Measurements from ENCODE around the gene DNAL1. TPM values are rescaled to one million over a fixed set of nuclear protein-coding genes. Genes with fewer than 3 reads are reported as not detected.

Gene DNAL1
- total RNA-seq, 6 donors from 2014 or later, result 4.2 to 29.8 (median 11.5) TPM

DNA sequence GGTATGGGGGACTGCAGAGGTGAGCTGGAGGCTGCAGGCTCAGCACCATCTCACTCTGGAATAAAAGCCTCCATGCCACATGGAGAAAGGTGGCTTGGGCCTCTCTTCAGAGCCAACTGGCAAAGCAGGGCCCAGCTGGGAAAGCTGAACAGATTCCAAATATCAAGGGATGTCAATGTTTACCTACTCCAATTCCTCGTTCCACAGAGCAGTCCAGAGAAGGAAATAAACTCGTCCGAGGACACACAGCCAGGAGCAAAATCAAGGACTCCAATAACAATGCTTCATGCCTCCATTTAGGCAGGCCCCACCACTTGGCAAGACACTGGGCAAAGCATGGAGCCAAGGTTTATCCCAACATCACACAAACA, 105.7 kb downstream of the DNAL1 start:
- no peaks in the 10 kb centered on the region for H3K9me3 ChIP-seq
- peaks cover 90 to 100% (median 97%) of the 10 kb centered on the region in 4 donors for H3K4me1 ChIP-seq
- H3K4me3 ChIP-seq, result no peak overlapping the region
- H3K36me3 ChIP-seq, result no peaks in the 10 kb centered on the region
- H3K27me3 ChIP-seq, result no peaks in the 10 kb centered on the region
- peak overlapping the region; percentile 84 to 98 (median 96) for H3K27ac ChIP-seq
- WGBS, 2 donors, result 28 to 37% methylated on average over 3 of the region's 3 CpGs
- TF ChIP-seq, protein P1, sequence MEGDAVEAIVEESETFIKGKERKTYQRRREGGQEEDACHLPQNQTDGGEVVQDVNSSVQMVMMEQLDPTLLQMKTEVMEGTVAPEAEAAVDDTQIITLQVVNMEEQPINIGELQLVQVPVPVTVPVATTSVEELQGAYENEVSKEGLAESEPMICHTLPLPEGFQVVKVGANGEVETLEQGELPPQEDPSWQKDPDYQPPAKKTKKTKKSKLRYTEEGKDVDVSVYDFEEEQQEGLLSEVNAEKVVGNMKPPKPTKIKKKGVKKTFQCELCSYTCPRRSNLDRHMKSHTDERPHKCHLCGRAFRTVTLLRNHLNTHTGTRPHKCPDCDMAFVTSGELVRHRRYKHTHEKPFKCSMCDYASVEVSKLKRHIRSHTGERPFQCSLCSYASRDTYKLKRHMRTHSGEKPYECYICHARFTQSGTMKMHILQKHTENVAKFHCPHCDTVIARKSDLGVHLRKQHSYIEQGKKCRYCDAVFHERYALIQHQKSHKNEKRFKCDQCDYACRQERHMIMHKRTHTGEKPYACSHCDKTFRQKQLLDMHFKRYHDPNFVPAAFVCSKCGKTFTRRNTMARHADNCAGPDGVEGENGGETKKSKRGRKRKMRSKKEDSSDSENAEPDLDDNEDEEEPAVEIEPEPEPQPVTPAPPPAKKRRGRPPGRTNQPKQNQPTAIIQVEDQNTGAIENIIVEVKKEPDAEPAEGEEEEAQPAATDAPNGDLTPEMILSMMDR (IDR thresholded peaks at IDR 0.05), result no peak
- no peak for TF ChIP-seq POLR2A (IDR thresholded peaks at IDR 0.05)
- TF ChIP-seq POLR2AphosphoS5 (IDR thresholded peaks at IDR 0.05), result no peak
- TF ChIP-seq EP300 (IDR thresholded peaks at IDR 0.05), result no peak
- no peak for DNase-seq
- no peak for ATAC-seq (ENCODE audit: low FRiP score in 2 of 2)

DNA sequence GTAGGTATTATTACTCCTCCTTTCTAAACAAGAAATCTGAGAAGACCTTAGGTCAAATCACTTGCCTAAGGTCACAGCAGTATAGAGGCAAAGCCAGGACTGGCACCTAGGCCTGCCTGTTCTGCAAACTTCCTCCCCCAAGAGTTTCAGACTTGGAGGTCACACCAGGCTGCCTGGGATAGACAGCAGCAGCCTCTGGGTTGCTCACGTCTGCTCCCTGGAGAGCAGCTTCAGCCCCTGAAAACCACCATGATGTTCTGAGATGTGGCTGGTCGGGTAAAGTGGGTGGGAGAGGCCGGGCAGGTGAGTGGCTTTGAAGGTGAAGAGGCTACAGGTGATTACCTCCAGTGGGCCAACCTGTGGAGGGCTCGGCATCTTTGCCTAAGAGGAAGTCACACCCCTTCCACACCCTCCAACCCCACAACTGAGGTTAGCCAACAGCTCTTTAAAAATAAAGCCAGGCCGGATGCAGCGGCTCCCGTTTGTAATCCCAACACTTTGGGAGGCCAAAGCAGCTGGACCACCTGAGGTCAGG, 106.4 kb downstream of the DNAL1 start:
- Histone ChIP-seq H3K36me3 (no peaks in the 10 kb centered on the region), H3K4me1 (peaks cover 90 to 100% (median 97%) of the 10 kb centered on the region in 4 donors), H3K27ac (peak overlapping the region; percentile 84 to 98 (median 96)), H3K9me3 (no peaks in the 10 kb centered on the region), H3K4me3 (no peak overlapping the region), H3K27me3 (no peaks in the 10 kb centered on the region)
- TF ChIP-seq EP300 (IDR thresholded peaks at IDR 0.05), result no peak
- no peak for TF ChIP-seq POLR2A (IDR thresholded peaks at IDR 0.05)
- TF ChIP-seq POLR2AphosphoS5 (IDR thresholded peaks at IDR 0.05), result no peak
- WGBS, 2 donors, result 4 to 15% methylated on average over 4 to 7 of the region's 7 CpGs
- DNase-seq (no peak), ATAC-seq (ENCODE audit: low FRiP score in 2 of 2) (no peak)

DNA sequence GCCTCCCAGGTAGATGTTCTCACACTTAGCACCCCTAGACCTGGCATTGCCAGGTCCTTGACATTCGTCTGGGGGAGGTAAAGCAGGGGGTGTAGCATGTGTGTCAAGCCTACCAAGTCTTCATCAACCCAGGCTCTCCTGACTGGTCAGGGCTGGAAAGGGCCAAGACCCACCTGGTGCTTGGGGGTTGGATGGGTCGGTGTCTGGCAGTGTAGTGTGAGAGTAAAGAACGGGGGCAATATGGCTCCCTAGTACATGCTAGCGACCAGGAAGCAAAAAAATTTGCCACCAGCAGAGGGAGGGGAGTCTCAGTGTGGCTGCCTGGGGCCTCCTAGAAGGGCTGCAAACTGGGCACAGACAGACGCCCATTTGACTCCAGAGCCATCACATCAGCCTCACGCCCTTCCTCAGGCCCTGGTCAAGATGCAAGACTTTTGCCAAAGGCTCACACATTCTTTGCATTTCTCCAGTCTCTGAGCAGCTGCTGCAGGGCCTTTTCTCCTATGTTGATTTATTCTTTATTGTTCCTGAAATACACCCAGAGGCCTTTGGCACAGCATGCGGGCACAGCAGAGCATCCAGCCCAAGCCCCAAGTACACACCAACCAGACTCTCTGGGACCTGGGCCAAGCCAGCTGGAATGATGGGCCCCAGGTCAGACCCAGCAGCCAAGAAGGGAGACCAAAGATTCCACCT, 107.7 kb downstream of the DNAL1 start:
- 32 to 33% methylated on average over 7 of the region's 7 CpGs for WGBS, 2 donors
- TF ChIP-seq POLR2AphosphoS5 (IDR thresholded peaks at IDR 0.05) (no peak), EP300 (IDR thresholded peaks at IDR 0.05) (no peak), POLR2A (IDR thresholded peaks at IDR 0.05) (no peak)
- TF ChIP-seq, protein P1 (IDR thresholded peaks at IDR 0.05), result peak in 5 of 6 experiments; percentile 8 to 40 (median 26)
- no peak overlapping the region for H3K4me3 ChIP-seq
- ATAC-seq (ENCODE audit: low FRiP score in 2 of 2) (peak in 1 of 2 donors; percentile 40), DNase-seq (no peak)
- H3K4me1 ChIP-seq, result peaks cover 90 to 100% (median 97%) of the 10 kb centered on the region in 4 donors
- peak overlapping the region; percentile 84 to 98 (median 96) for H3K27ac ChIP-seq
- H3K27me3 ChIP-seq, result no peaks in the 10 kb centered on the region
- no peaks in the 10 kb centered on the region for H3K9me3 ChIP-seq
- no peaks in the 10 kb centered on the region for H3K36me3 ChIP-seq

Small RNA genes within 50 kb of the gene (small RNA-seq; reads per million reads assigned to genes)
- 0 reads per million in 4 donors for gene RNU6-240P

Other genes starting within 250 kb of the DNAL1 start
- 100 to 1,000 TPM in 5 of 6 donors, 10 to 100 TPM in 1; 85.6 to 169 (median 118) TPM for gene NUMB, start 186.4 kb upstream of the DNAL1 start, total RNA-seq
- gene RIOX1, start 154.1 kb upstream of the DNAL1 start, total RNA-seq, result 10 to 100 TPM in 5 of 6 donors, 1 to 10 TPM in 1; 7.2 to 23.0 (median 13.4) TPM
- gene ACOT1, start 107.8 kb upstream of the DNAL1 start, total RNA-seq, result 10 to 100 TPM in 2 of 6 donors, 1 to 10 TPM in 4; 3.2 to 22.8 (median 8.9) TPM
- gene HEATR4, start 86.0 kb upstream of the DNAL1 start, total RNA-seq, result 1 to 10 TPM in 2 of 6 donors, under 1 TPM in 3, not detected in 1; 0.61 to 2.1 (median 0.94) TPM
- gene ACOT2, start 75.8 kb upstream of the DNAL1 start, total RNA-seq, result 100 to 1,000 TPM in 1 of 6 donors, 10 to 100 TPM in 5; 24.0 to 119 (median 46.7) TPM
- 1 to 10 TPM in 5 of 6 donors, not detected in 1; 1.3 to 6.4 (median 4.9) TPM for gene ACOT4, start 53.1 kb upstream of the DNAL1 start, total RNA-seq
- gene ACOT6, start 32.5 kb upstream of the DNAL1 start, total RNA-seq, result not detected
- gene PNMA1, start 69.4 kb downstream of the DNAL1 start, total RNA-seq, result 10 to 100 TPM in 5 of 6 donors, 1 to 10 TPM in 1; 9.9 to 28.9 (median 15.2) TPM
- 10 to 100 TPM in 3 of 6 donors, 1 to 10 TPM in 3; 4.3 to 15.0 (median 8.8) TPM for gene PTGR2, start 206.8 kb downstream of the DNAL1 start, total RNA-seq
- gene ZNF410, start 241.9 kb downstream of the DNAL1 start, total RNA-seq, result 10 to 100 TPM; 23.4 to 80.7 (median 42.5) TPM